Measurements from ENCODE around the gene JAG2.

Gene JAG2

GRCh38 chr14:105150368-105151083, 18.1 kb downstream of the JAG2 start:
- no peak for DNase-seq (ENCODE audit: low read depth)

GRCh38 chr14:105150026-105150367, 18.6 kb downstream of the JAG2 start:
- no peak for DNase-seq (ENCODE audit: low read depth)

- DNase-seq (ENCODE audit: low read depth) = no peak
Observed at GRCh38 chr14:105149146-105149781, 19.3 kb downstream of the JAG2 start.

GRCh38 chr14:105148604-105149145, 19.9 kb downstream of the JAG2 start:
- DNase-seq (ENCODE audit: low read depth) = no peak

GRCh38 chr14:105147671-105148603, 20.6 kb downstream of the JAG2 start:
- no peak for DNase-seq (ENCODE audit: low read depth)

- DNase-seq (ENCODE audit: low read depth) = no peak
Observed at GRCh38 chr14:105146976-105147635, 21.5 kb downstream of the JAG2 start.

- DNase-seq (ENCODE audit: low read depth) = no peak
Observed at GRCh38 chr14:105146181-105146975, 22.2 kb downstream of the JAG2 start.

GRCh38 chr14:105145381-105146180, 23.0 kb downstream of the JAG2 start:
- DNase-seq (ENCODE audit: low read depth) = no peak

GRCh38 chr14:105144666-105145380, 23.8 kb downstream of the JAG2 start:
- DNase-seq (ENCODE audit: low read depth) = no peak

GRCh38 chr14:105144026-105144665, 24.4 kb downstream of the JAG2 start:
- no peak for DNase-seq (ENCODE audit: low read depth)

- DNase-seq (ENCODE audit: low read depth) = no peak
Observed at GRCh38 chr14:105143451-105144025, 25.0 kb downstream of the JAG2 start.

- DNase-seq (ENCODE audit: low read depth) = no peak
Observed at GRCh38 chr14:105142651-105143450, 25.7 kb downstream of the JAG2 start.

- DNase-seq (ENCODE audit: low read depth) = no peak
Observed at GRCh38 chr14:105141486-105142281, 26.9 kb downstream of the JAG2 start.

GRCh38 chr14:105141026-105141425, 27.6 kb downstream of the JAG2 start:
- DNase-seq (ENCODE audit: low read depth) = no peak

- DNase-seq (ENCODE audit: low read depth) = no peak
Observed at GRCh38 chr14:105140581-105140980, 28.0 kb downstream of the JAG2 start.

GRCh38 chr14:105139831-105140239, 28.7 kb downstream of the JAG2 start:
- DNase-seq (ENCODE audit: low read depth) = no peak

GRCh38 chr14:105139212-105139825, 29.3 kb downstream of the JAG2 start:
- no peak for DNase-seq (ENCODE audit: low read depth)
